Subcutaneous abdominal adipose tissue (tissue), 5 donors: ENCODE measurements around the gene SPAG8.

ENCODE experiments used
- H3K27ac ChIP-seq: one replicate; pipeline ENCODE4 v1.7.0; 2013; ENCODE audit warnings: low read depth, mild to moderate bottlenecking, inconsistent platforms, low read length, moderate library complexity
- H3K27me3 ChIP-seq, 5 donors: one replicate each; pipeline ENCODE4 v1.7.0; 2013; ENCODE audit warnings: low read length in 5 of 5, inconsistent platforms in 1 of 5; ENCODE audit not compliant: control insufficient read depth in 5 of 5, insufficient read depth in 4 of 5
- H3K36me3 ChIP-seq, 5 donors: one replicate each; pipeline ENCODE4 v1.7.0; 2013; ENCODE audit warnings: low read length in 5 of 5; ENCODE audit not compliant: control insufficient read depth in 5 of 5, insufficient read depth in 5 of 5
- H3K4me1 ChIP-seq, 5 donors: one replicate each; pipeline ENCODE4 v1.7.0; 2013; ENCODE audit warnings: low read length in 5 of 5, mild to moderate bottlenecking in 3 of 5, moderate library complexity in 1 of 5; ENCODE audit not compliant: control insufficient read depth in 5 of 5, insufficient read depth in 5 of 5
- H3K4me3 ChIP-seq, 5 donors: one replicate each; pipeline ENCODE4 v1.7.0; 2013; ENCODE audit warnings: low read length in 5 of 5, low read depth in 1 of 5
- H3K9ac ChIP-seq, 5 donors: one replicate each; pipeline ENCODE4 v1.7.0; 2013; ENCODE audit warnings: low read length in 5 of 5, mild to moderate bottlenecking in 4 of 5, moderate library complexity in 3 of 5
- H3K9me3 ChIP-seq, 5 donors: one replicate each; pipeline ENCODE4 v1.7.0; 2013; ENCODE audit warnings: low read length in 5 of 5; ENCODE audit not compliant: control insufficient read depth in 5 of 5
- donor health status: healthy.
- donor health status: healthy.
- donor health status: healthy.
- donor health status: healthy.
- donor health status: healthy.

Gene SPAG8

GRCh38 chr9:35814106-35814840 is 2.2 kb upstream of the SPAG8 start:
- peaks cover 0 to 2% (median 0%) of the 10 kb centered on the region in 5 donors for H3K9me3 ChIP-seq
- H3K27me3 ChIP-seq = peaks cover 0 to 5% (median 0%) of the 10 kb centered on the region in 5 donors
- peak overlapping the region; percentile 58 to 96 (median 87) for H3K9ac ChIP-seq
- peak overlapping the region; percentile 93 for H3K27ac ChIP-seq
- H3K36me3 ChIP-seq = peaks cover 0 to 9% (median 5%) of the 10 kb centered on the region in 5 donors
- peak overlapping the region; percentile 75 to 89 (median 85) for H3K4me3 ChIP-seq
- H3K4me1 ChIP-seq = peaks cover 14 to 42% (median 39%) of the 10 kb centered on the region in 5 donors

DNA sequence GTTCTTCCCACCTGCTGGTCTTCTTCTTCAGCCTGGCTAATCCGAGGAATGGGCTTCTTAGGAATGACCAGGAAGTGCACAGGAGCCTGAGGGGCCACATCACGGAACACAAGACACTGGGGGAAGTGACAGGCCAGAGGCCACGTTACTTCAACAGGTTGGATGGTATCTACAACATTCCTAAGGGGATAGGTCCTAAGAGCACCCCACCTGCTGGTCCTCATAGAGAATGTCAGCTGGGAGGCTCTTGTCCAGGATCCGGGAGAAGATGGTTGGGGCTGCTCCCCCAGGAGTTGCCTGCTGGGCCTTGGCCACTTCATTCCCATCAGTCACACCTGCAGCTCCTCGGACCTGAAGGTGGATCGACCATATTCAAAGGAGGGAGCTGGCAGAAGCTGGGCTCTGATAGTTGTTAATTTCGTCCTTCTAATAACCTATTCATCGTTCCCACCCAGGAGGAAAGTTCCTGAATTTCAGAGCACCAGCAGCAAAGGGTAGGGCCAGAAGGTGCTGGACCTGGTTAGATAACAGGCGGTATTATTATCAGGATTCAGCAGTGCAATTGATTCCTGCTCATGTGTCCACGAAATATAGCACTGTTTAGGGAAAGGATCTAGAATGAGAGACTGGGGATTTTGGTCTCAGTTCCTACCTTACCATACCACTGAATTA is 1.5 kb upstream of the SPAG8 start:
- peaks cover 0 to 5% (median 0%) of the 10 kb centered on the region in 5 donors for H3K27me3 ChIP-seq
- peak overlapping the region in 1 of 5 donors; percentile 87 for H3K4me3 ChIP-seq
- peaks cover 0 to 2% (median 0%) of the 10 kb centered on the region in 5 donors for H3K9me3 ChIP-seq
- H3K27ac ChIP-seq = peak overlapping the region; percentile 93
- peaks cover 14 to 42% (median 39%) of the 10 kb centered on the region in 5 donors for H3K4me1 ChIP-seq
- H3K36me3 ChIP-seq = peaks cover 0 to 16% (median 12%) of the 10 kb centered on the region in 5 donors
- H3K9ac ChIP-seq = peak overlapping the region in 4 of 5 donors; percentile 41 to 94 (median 86)

DNA sequence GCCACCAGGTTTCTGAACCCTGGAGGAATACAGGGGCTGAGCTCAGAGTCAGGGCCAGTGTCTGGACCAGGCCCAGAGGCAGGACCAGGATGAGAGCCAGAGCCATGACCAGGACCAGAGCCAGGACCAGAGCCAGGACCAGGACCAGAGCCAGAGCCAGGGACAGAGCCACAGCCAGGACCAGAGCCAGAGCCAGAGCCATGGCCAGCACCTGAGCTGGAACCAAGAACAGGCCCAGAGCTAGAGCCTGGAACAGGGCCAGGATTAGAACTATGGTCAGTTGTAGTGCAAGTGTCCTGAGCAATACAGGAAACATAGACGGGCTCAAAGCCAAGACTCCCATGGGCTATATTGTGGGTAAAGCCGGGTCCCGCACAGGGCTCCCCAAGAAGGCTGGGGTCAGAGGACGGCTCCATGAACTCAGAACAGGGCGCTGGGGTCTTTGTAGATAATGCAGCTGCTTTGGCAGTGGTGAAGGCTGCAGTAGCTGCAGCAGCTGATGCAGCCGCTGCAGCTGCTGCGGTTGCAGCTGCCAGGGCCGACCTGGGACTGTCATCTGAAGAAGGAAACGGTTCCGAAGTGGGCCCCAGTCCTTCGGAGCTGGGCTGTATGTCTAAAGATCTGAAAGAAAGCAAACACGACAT is 559 bp downstream of the SPAG8 start:
- Histone ChIP-seq H3K27ac (peak overlapping the region; percentile 44), H3K4me1 (peaks cover 14 to 42% (median 39%) of the 10 kb centered on the region in 5 donors), H3K27me3 (peaks cover 0 to 5% (median 0%) of the 10 kb centered on the region in 5 donors), H3K4me3 (peak overlapping the region; percentile 72 to 82 (median 74)), H3K9me3 (peaks cover 0 to 2% (median 0%) of the 10 kb centered on the region in 5 donors), H3K9ac (peak overlapping the region in 3 of 5 donors; percentile 42 to 58 (median 50)), H3K36me3 (peaks cover 9 to 34% (median 29%) of the 10 kb centered on the region in 5 donors)

DNA sequence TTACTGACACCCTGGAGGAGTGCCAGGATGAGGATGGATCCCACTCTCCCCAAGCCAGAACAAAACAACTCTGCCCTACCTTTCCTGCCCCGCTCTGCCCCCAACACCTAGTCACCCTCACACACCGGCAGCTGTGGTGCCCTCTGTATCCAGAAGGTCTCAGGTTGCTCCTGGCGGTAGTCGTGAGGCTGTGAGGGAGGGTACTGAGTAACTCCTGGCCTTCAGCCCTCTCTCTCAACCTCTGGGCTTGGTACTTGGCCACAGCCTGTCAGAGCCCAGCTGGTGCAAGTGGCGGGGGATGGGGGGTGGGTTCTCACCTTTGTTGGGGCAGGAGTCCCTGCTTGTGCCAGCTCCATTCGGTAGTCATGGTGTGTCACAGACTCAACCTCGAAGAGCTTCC is 1.9 kb downstream of the SPAG8 start:
- H3K27me3 ChIP-seq = peaks cover 0 to 3% (median 0%) of the 10 kb centered on the region in 5 donors
- H3K4me3 ChIP-seq = no peak overlapping the region
- peaks cover 0 to 2% (median 0%) of the 10 kb centered on the region in 5 donors for H3K9me3 ChIP-seq
- H3K36me3 ChIP-seq = peaks cover 9 to 48% (median 38%) of the 10 kb centered on the region in 5 donors
- no peak overlapping the region for H3K9ac ChIP-seq
- no peak overlapping the region for H3K27ac ChIP-seq
- peaks cover 12 to 38% (median 36%) of the 10 kb centered on the region in 5 donors for H3K4me1 ChIP-seq

- Histone ChIP-seq H3K27ac (no peak overlapping the region), H3K4me3 (no peak overlapping the region), H3K36me3 (peaks cover 13 to 52% (median 38%) of the 10 kb centered on the region in 5 donors), H3K9me3 (no peaks in the 10 kb centered on the region), H3K27me3 (no peaks in the 10 kb centered on the region), H3K9ac (no peak overlapping the region), H3K4me1 (peaks cover under 1 to 26% (median 25%) of the 10 kb centered on the region in 5 donors)
Measured at GRCh38 chr9:35808433-35808832, 3.6 kb downstream of the SPAG8 start.

- H3K27me3 ChIP-seq = no peaks in the 10 kb centered on the region
- H3K36me3 ChIP-seq = peaks cover 19 to 72% (median 56%) of the 10 kb centered on the region in 5 donors
- no peaks in the 10 kb centered on the region for H3K9me3 ChIP-seq
- H3K4me3 ChIP-seq = no peak overlapping the region
- H3K9ac ChIP-seq = no peak overlapping the region
- no peak overlapping the region for H3K27ac ChIP-seq
- peaks cover 0 to 2% (median 2%) of the 10 kb centered on the region in 5 donors for H3K4me1 ChIP-seq
Measured at GRCh38 chr9:35806101-35806500, 6.0 kb downstream of the SPAG8 start.

GRCh38 chr9:35801328-35802128 is 10.5 kb downstream of the SPAG8 start:
- Histone ChIP-seq H3K4me1 (no peaks in the 10 kb centered on the region), H3K27me3 (no peaks in the 10 kb centered on the region), H3K4me3 (no peak overlapping the region), H3K9me3 (no peaks in the 10 kb centered on the region), H3K27ac (no peak overlapping the region), H3K9ac (no peak overlapping the region), H3K36me3 (peaks cover 10 to 54% (median 43%) of the 10 kb centered on the region in 5 donors)

DNA sequence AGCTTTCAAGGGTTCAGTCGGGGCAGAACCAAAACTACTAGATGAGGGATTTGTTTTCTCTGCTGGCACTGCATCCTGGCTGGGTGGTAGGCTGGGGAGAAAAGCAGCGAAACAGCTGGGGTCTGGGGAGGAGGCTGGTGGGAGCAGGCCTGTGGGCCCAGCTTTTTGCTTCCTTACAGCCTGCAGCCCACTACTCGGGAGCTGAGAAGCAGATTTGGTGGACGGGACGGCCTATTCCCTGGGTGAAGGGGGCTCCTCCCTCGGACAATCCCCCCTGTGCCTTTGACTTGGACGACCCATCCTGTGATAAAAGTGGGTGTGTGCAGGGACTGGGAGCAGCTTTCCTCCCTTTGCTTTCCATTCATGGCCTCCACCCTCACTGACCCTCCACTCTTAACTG is 11.5 kb downstream of the SPAG8 start:
- Histone ChIP-seq H3K4me1 (no peaks in the 10 kb centered on the region), H3K36me3 (peaks cover 10 to 44% (median 33%) of the 10 kb centered on the region in 5 donors), H3K27me3 (no peaks in the 10 kb centered on the region), H3K27ac (no peak overlapping the region), H3K4me3 (no peak overlapping the region), H3K9ac (no peak overlapping the region), H3K9me3 (no peaks in the 10 kb centered on the region)

DNA sequence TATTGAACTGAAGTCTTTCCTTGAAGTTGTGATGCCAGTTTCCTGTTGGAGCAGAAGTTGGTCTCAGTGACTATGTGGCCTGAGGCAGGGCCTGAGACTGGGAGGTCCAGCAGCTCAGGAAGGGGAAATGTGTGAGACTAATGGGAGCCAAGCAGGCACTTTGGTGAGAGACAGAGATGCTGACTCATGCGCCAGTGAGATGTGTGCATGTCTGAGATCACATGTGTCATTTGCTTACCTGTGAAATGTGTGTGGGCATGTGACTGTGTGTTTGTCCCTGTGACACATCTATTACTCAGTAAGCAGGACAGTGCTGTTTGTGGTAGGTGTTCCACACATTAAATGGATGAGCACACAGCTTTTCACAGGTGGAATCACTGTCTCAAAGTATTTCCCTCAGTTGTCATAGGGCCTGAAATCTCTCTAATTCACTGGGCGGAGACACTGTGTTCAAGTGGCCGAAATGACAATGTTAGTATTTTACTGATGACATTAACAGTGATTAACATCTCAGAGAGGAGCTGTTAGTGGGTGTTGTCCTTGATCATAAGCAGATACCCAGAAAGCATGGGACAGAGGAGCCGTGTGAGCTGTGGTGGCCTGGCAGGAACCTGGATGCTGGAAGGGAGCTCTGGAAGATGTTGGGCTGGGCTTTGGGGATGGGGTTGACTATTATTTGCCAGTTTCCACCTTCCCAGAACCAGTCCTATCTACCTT is 13.2 kb downstream of the SPAG8 start:
- Histone ChIP-seq H3K9ac (no peak overlapping the region), H3K36me3 (peaks cover 10 to 37% (median 28%) of the 10 kb centered on the region in 5 donors), H3K27ac (no peak overlapping the region), H3K4me3 (no peak overlapping the region), H3K27me3 (no peaks in the 10 kb centered on the region), H3K9me3 (no peaks in the 10 kb centered on the region), H3K4me1 (peaks cover 0 to 17% (median 13%) of the 10 kb centered on the region in 5 donors)
